Measurements from ENCODE around the gene HIPK2.

DNA sequence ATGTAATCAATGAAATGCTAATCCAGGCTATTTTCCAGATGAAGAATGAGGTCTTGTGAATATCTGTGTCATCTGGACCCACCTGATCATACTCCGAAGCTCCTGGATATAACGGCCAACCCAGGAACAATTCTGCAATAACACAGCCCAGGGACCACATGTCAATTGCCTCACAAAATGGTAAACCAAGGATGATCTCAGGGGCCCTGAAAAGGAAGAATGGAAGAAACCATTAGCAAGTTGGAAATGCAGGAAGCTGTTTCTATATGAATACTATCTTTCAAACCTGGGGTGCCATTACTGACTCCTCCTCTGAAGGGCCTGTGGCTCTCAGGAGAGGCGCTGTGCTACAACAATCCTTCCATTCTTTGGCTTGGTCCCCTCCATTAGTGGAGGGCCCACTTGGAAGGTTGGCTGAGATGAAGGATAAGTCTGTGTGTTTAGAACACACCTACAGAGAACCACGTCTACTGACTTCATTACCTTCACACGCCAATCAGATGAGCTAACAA, 146.2 kb downstream of the HIPK2 start:
- TF ChIP-seq, protein P1, sequence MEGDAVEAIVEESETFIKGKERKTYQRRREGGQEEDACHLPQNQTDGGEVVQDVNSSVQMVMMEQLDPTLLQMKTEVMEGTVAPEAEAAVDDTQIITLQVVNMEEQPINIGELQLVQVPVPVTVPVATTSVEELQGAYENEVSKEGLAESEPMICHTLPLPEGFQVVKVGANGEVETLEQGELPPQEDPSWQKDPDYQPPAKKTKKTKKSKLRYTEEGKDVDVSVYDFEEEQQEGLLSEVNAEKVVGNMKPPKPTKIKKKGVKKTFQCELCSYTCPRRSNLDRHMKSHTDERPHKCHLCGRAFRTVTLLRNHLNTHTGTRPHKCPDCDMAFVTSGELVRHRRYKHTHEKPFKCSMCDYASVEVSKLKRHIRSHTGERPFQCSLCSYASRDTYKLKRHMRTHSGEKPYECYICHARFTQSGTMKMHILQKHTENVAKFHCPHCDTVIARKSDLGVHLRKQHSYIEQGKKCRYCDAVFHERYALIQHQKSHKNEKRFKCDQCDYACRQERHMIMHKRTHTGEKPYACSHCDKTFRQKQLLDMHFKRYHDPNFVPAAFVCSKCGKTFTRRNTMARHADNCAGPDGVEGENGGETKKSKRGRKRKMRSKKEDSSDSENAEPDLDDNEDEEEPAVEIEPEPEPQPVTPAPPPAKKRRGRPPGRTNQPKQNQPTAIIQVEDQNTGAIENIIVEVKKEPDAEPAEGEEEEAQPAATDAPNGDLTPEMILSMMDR (conservative IDR thresholded peaks at IDR 0.05; ENCODE audit: low read length), result no peak
- TF ChIP-seq EZH2phosphoT487 (IDR thresholded peaks at IDR 0.05; ENCODE audit: borderline replicate concordance), result no peak
